Stimulated activated naive CD8-positive, alpha-beta T cell treated with anti-CD3 and anti-CD28 coated beads, Interleukin-15, Interleukin-2, amounts not matched to agents 100 ng/mL and 50 ng/mL, for 24 hours (primary cell): ENCODE results near the gene MBD3.
"Not testable (repeated sequence)": the region's sequence is repeated elsewhere in the genome, so short reads cannot be mapped to it uniquely, and the experiment has no call there.

Experiments
- H3K27ac Mint-ChIP-seq: one replicate; pipeline ENCODE4 v1.8.0; 2021; ENCODE audit warnings: mild to moderate bottlenecking, mixed read lengths
- H3K27me3 Mint-ChIP-seq: one replicate; pipeline ENCODE4 v1.8.0; 2021; ENCODE audit warnings: mixed read lengths
- H3K36me3 Mint-ChIP-seq: one replicate; pipeline ENCODE4 v1.8.0; 2021; ENCODE audit warnings: low read depth, mixed read lengths
- H3K4me1 Mint-ChIP-seq: one replicate; pipeline ENCODE4 v1.8.0; 2021; ENCODE audit warnings: low read depth, mixed read lengths
- H3K4me3 Mint-ChIP-seq: one replicate; pipeline ENCODE4 v1.8.0; 2021; ENCODE audit warnings: mild to moderate bottlenecking, mixed read lengths
- H3K9me3 Mint-ChIP-seq: one replicate; pipeline ENCODE4 v1.8.0; 2021; ENCODE audit warnings: mixed read lengths

Gene MBD3

DNA sequence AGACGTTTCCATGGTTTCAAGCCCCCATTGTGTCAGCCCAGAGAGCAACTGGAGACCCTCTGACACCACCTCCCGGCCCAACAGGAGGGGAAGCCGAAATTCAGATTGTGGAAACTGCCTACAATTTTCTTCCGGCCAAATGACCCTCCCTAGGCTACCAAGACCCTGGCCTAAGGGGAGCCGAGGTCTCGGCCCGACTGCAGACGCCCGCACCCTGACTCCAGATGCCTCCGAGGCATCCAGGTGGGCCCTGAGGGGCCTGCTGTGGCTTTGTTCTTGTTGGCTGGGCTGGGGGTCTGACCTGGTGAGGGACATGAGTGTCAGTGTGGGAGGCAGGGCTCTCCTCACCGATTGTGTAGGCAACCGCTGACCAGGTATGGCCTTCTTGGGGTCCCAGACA, 34.1 kb downstream of the MBD3 start:
- Mint-ChIP-seq H3K27ac (no peak overlapping the region), H3K9me3 (no peaks in the 10 kb centered on the region), H3K36me3 (no peaks in the 10 kb centered on the region), H3K4me1 (no peaks in the 10 kb centered on the region), H3K27me3 (no peaks in the 10 kb centered on the region), H3K4me3 (no peak overlapping the region)

- Mint-ChIP-seq H3K9me3 (no peaks in the 10 kb centered on the region), H3K27ac (no peak overlapping the region), H3K4me1 (no peaks in the 10 kb centered on the region), H3K36me3 (no peaks in the 10 kb centered on the region), H3K27me3 (peaks cover 7% of the 10 kb centered on the region), H3K4me3 (no peak overlapping the region)
Observed at GRCh38 chr19:1556390-1557070, 36.1 kb downstream of the MBD3 start.

- Mint-ChIP-seq H3K27ac (no peak overlapping the region), H3K27me3 (peaks cover 7% of the 10 kb centered on the region), H3K4me1 (no peaks in the 10 kb centered on the region), H3K4me3 (no peak overlapping the region), H3K36me3 (no peaks in the 10 kb centered on the region), H3K9me3 (no peaks in the 10 kb centered on the region)
Observed at GRCh38 chr19:1555487-1556389, 36.9 kb downstream of the MBD3 start.

DNA sequence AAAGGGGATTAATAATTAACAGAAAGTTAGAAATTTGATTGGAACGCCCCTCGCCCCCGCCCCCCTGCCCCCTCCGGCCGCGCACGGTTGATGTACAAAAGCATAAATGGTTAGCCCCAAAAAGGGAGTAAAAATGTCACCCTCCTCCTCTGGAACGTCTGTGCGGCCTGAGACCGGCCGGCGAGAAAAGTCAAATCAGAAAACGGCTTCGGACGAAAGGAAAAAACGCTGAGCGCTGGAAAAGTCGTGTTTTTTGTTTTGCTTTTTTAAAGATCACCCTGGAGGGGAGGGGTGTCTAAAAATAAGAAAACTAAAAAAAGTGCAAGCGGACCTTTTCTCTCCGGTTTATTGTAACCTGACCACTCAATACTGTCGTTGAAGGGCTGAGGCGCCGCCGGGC, 37.7 kb downstream of the MBD3 start:
- no peaks in the 10 kb centered on the region for H3K4me1 Mint-ChIP-seq
- no peak overlapping the region for H3K4me3 Mint-ChIP-seq
- no peaks in the 10 kb centered on the region for H3K36me3 Mint-ChIP-seq
- no peaks in the 10 kb centered on the region for H3K9me3 Mint-ChIP-seq
- H3K27ac Mint-ChIP-seq = no peak overlapping the region
- H3K27me3 Mint-ChIP-seq = peaks cover 7% of the 10 kb centered on the region

GRCh38 chr19:1553415-1553814, 39.2 kb downstream of the MBD3 start:
- no peaks in the 10 kb centered on the region for H3K36me3 Mint-ChIP-seq
- no peaks in the 10 kb centered on the region for H3K4me1 Mint-ChIP-seq
- peaks cover 13% of the 10 kb centered on the region for H3K27me3 Mint-ChIP-seq

DNA sequence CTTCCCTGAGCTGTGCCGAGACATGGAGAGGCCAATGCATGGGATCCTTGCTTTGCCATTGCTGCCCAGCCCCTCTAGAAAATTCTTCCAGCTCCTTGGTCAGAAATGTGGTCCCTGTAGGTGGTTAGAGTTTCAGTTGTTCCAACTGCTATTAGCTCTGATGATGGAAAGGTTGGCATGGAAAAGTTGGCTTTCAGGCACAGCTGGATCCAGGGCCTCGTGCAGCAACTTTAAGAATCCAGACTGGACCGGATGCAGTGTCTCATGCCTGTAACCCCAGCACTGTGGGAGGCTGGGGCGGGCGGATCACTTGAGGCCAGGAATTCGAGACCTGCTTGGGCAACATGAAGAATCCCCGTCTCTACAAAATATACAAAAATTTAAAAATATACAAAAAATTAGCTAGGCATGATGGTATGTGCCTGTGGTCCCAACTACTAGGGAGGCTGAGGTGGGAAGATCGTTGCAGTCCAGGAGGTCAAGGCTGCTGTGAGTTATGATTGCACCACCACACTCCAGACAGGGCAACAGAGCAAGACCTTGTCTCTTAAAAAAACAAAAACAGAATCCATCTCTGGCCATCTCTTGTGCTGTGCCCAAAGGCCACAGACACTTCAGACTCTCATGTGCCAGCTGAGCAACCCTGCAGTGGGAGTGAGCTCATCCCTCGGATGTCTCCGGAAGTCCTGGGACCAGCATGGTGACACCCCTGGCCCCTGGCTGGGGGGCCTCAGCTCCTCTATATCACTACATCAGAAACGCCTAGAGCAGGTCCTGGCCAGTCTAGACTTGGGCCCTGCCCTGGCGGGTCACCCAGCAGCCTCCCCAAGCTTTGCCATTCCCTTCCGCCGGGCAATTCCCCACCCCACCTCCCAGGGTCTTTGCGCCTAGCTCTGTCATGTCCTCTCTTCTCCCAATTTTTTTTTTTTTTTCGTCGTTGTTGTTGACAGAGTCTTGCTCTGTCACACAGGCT, 41.3 kb downstream of the MBD3 start:
- Mint-ChIP-seq H3K4me1 (peaks cover under 1% of the 10 kb centered on the region), H3K27ac (no peak overlapping the region), H3K4me3 (no peak overlapping the region), H3K27me3 (peaks cover 20% of the 10 kb centered on the region), H3K9me3 (no peaks in the 10 kb centered on the region), H3K36me3 (no peaks in the 10 kb centered on the region)

More at GRCh38 chr19:1553415-1553814, 39.2 kb downstream of the MBD3 start:
- Mint-ChIP-seq H3K27ac (no peak overlapping the region), H3K9me3 (no peaks in the 10 kb centered on the region), H3K4me3 (no peak overlapping the region)

DNA sequence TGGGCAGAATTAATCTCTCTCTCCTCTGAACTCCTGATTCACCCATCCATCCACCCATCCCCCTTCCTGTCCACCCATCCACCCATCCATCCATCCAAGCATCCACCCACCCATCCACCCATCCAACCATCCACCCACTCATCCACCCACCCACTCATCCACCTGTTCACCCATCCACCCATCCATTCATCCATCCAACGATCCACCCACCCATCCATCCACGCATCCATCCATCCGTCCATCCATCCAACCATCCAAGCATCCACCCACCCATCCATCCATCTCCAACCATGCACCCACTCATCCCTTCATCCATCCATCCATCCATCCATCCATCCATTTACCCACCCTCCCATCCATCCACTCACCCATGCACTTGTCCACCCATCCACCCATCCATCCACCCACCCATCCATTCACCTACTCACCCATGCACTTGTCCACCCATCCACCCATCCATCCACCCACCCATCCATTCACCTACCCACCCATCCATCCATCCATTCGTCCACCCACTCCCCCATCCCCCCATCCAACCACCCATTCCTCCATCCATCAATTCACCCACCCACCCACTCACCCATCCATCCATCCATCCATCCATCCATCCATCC, 43.2 kb downstream of the MBD3 start:
- Mint-ChIP-seq H3K4me3 (no peak overlapping the region), H3K4me1 (peaks cover 3% of the 10 kb centered on the region), H3K27ac (no peak overlapping the region), H3K9me3 (no peaks in the 10 kb centered on the region), H3K36me3 (no peaks in the 10 kb centered on the region), H3K27me3 (peaks cover 25% of the 10 kb centered on the region)

- peaks cover 23% of the 10 kb centered on the region for H3K27me3 Mint-ChIP-seq
- H3K27ac Mint-ChIP-seq = no peak overlapping the region
Observed at GRCh38 chr19:1540365-1540925, 52.2 kb downstream of the MBD3 start.

GRCh38 chr19:1539749-1540148, 52.9 kb downstream of the MBD3 start:
- peaks cover 26% of the 10 kb centered on the region for H3K27me3 Mint-ChIP-seq
- not testable (repeated sequence) for H3K36me3 Mint-ChIP-seq, H3K9me3 Mint-ChIP-seq, H3K4me3 Mint-ChIP-seq, H3K27ac Mint-ChIP-seq, H3K4me1 Mint-ChIP-seq

More at GRCh38 chr19:1540365-1540925, 52.2 kb downstream of the MBD3 start:
- Mint-ChIP-seq H3K4me3 (no peak overlapping the region), H3K4me1 (no peaks in the 10 kb centered on the region), H3K9me3 (no peaks in the 10 kb centered on the region), H3K36me3 (no peaks in the 10 kb centered on the region)

DNA sequence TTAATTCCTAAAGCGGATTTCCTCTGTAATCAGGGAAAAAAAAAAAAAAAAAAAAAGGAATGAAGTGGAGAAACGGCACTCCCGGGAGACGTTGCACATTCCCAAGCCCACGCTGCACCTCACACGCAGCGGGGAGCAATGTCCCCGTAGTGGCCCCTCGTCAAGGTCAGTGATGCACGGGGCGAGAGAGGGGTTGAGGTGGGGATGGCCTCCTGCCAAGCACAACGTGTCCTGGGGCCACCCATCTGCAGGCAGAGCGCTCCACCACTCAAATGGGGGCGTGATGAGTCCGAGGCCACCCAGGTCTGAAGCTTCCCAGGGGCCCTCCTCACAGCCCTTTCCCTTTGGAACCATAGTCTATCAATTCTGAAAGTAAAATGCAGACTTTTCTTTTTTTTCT, 53.7 kb downstream of the MBD3 start:
- Mint-ChIP-seq H3K27ac (no peak overlapping the region), H3K27me3 (peaks cover 24% of the 10 kb centered on the region), H3K4me1 (no peaks in the 10 kb centered on the region), H3K9me3 (no peaks in the 10 kb centered on the region), H3K36me3 (no peaks in the 10 kb centered on the region), H3K4me3 (no peak overlapping the region)

DNA sequence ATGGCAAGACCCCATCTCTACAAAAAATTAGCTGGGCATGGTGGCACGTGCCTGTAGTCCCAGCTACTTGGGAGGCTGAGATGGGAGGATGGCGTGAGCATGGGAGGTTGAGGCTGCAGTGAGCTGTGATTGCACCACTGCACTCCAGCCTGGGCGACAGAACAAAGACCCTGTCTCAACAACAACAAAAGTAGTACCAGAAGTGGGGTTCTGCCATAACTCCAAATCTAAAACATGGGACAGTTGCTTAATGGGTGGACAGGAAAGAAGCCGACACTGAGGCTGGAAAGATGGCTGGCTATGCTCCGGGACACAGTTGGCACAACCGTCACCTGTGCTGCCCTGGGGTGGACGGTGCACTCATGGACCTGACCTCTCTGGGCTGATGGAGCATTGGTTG, 57.0 kb downstream of the MBD3 start:
- H3K36me3 Mint-ChIP-seq, H3K27ac Mint-ChIP-seq, H3K4me1 Mint-ChIP-seq, H3K9me3 Mint-ChIP-seq, H3K4me3 Mint-ChIP-seq: not testable (repeated sequence)
- peaks cover 18% of the 10 kb centered on the region for H3K27me3 Mint-ChIP-seq

DNA sequence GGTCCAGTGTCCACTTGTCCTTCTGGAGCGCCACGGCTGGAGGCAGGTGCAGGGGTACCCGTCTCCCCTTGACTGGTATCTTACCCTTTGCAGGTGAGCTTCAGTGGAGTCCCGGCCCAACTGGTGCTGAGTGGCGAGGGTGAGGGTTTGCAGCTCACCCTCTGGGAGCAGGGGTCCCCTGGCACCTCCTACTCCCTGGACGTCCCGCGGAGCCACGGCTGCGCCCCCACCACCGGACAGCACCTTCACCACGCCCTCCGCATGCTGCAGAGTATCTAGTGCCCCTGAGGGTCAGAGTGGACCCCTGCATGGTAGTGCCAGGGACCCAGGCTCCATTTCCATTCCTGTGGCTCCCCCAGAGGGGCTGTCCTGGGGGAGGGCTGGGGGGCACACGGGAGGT, 57.7 kb downstream of the MBD3 start:
- Mint-ChIP-seq H3K9me3 (no peaks in the 10 kb centered on the region), H3K27me3 (peaks cover 15% of the 10 kb centered on the region), H3K4me1 (no peaks in the 10 kb centered on the region), H3K27ac (no peak overlapping the region), H3K36me3 (no peaks in the 10 kb centered on the region), H3K4me3 (no peak overlapping the region)

- Mint-ChIP-seq H3K4me1 (no peaks in the 10 kb centered on the region), H3K4me3 (no peak overlapping the region), H3K27ac (no peak overlapping the region), H3K36me3 (no peaks in the 10 kb centered on the region), H3K9me3 (no peaks in the 10 kb centered on the region), H3K27me3 (peaks cover 16% of the 10 kb centered on the region)
Observed at GRCh38 chr19:1533510-1534150, 59.0 kb downstream of the MBD3 start.

GRCh38 chr19:1532003-1532402, 60.7 kb downstream of the MBD3 start:
- no peaks in the 10 kb centered on the region for H3K36me3 Mint-ChIP-seq
- peaks cover 23% of the 10 kb centered on the region for H3K27me3 Mint-ChIP-seq
- H3K4me3 Mint-ChIP-seq = no peak overlapping the region

More at GRCh38 chr19:1532003-1532402, 60.7 kb downstream of the MBD3 start:
- Mint-ChIP-seq H3K27ac (no peak overlapping the region), H3K4me1 (no peaks in the 10 kb centered on the region), H3K9me3 (no peaks in the 10 kb centered on the region)
